ENCODE results near the gene FBXO5.
"Not testable (repeated sequence)": the region's sequence is repeated elsewhere in the genome, so short reads cannot be mapped to it uniquely, and the experiment has no call there.

Gene FBXO5, protein sequence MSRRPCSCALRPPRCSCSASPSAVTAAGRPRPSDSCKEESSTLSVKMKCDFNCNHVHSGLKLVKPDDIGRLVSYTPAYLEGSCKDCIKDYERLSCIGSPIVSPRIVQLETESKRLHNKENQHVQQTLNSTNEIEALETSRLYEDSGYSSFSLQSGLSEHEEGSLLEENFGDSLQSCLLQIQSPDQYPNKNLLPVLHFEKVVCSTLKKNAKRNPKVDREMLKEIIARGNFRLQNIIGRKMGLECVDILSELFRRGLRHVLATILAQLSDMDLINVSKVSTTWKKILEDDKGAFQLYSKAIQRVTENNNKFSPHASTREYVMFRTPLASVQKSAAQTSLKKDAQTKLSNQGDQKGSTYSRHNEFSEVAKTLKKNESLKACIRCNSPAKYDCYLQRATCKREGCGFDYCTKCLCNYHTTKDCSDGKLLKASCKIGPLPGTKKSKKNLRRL

DNA sequence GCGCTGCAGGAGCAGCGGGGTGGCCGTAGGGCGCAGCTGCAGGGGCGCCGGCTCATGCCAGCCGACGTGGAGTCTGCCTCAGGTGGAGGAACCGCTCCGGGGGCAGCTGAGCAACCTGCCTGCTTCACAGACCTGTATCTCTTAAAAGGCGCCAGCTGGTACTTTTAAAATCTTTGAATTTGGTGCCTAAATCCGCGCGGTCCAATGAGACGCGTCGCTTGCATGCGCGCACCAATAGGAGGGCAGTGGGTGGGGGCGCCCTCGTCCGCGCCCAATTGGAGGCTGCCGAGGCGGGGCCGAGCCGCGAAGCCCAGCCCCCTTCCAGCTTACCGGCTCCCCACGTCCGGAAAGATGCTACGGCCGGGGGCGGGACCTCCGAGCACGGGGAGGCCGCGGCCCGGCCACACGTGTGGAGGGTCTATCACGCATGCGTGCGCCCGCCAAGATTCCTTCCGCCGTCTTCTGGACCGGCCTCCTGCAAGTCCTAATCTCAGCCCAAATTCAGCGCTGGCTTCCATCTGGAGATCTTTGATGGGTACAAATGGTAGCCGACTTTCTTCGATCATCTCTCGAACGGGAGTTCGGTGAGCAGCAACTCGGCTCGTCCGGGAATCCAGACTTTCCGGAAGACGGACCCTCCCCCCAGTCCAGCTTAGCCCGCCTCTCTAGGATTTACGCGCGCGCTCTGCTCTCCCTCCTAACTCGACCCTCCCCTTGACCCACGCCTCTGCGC is at the start of gene FBXO5:
Gene FBXO5, minus strand, starts transcription at position 138 of the 733 bp plus-strand sequence. Its CDS starts 82 bp downstream, at position 56.
- FAIRE-seq (peak; percentile 72), DNase-seq (ENCODE audit: insufficient read length, low spot score) (peak; percentile 83)

DNA sequence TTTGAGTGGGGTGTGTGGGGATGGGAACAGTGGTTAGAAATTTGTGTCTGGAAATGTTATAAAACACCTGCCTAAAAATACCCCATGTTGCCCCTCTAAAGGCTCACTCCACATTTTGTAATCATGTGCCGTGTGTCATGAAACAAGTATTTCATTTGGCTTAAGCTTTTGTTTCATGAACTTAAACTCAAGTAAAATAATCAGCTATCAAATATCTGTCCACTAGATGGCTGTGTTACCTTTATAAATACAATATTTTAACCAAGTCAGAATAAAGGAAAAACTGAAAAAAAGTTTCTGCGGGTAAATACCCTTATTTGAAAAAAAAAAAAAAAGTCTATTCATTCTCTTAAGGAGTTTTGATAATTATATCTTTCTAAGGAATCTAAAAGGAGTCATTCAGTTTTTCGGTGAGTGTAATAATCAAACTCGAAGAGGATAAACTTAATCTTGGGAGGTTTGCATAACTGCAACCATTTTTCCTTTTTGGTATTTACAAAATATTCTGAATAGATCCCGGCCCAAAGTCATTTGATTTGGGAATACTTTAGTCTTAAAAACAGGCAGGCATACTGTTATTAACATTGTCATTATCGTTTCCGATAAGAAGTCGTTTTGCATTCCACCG is 49.5 kb upstream of the FBXO5 start:
- DNase-seq (ENCODE audit: insufficient read length, low spot score) (peak; percentile 5), FAIRE-seq (no peak)

DNA sequence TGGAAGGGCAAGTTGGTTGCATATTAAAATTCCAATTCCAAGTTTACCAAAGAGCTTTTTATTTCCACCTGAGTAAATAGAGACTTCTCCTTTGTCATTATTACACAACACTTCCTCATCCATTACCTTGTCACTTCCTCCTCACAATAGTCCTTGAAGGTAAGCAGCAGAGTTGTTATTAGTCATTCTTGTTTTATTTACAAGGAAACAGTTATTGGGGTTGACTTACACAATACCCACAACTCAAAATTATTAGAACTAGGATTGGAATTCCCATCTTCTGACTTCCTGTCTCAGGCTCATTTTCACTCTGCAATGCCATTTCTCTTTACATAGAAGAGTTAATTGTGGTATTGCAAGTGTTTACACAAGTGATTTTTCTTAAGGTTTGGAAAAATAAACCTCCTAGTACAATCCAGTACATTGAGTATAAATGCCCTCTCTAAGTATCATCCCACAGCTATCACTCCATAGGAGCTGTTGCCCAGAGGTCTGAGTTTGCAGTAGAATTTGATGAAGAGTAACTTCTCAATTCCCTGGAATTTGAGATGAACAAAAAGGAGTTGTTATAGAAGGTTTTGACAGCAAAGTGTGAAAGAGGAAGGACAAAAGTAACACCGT is 48.6 kb upstream of the FBXO5 start:
- FAIRE-seq (no peak), DNase-seq (ENCODE audit: insufficient read length, low spot score) (no peak)

GRCh38 chr6:153028963-153029362 is 46.1 kb upstream of the FBXO5 start:
- DNase-seq (ENCODE audit: insufficient read length, low spot score) (no peak), FAIRE-seq (no peak)

GRCh38 chr6:153028286-153028685 is 45.4 kb upstream of the FBXO5 start:
- FAIRE-seq = no peak
- no peak for DNase-seq (ENCODE audit: insufficient read length, low spot score)

GRCh38 chr6:153027480-153027879 is 44.6 kb upstream of the FBXO5 start:
- no peak for DNase-seq (ENCODE audit: insufficient read length, low spot score)
- no peak for FAIRE-seq

GRCh38 chr6:153024709-153025017 is 41.8 kb upstream of the FBXO5 start:
- DNase-seq (ENCODE audit: insufficient read length, low spot score) (no peak), FAIRE-seq (no peak)

DNA sequence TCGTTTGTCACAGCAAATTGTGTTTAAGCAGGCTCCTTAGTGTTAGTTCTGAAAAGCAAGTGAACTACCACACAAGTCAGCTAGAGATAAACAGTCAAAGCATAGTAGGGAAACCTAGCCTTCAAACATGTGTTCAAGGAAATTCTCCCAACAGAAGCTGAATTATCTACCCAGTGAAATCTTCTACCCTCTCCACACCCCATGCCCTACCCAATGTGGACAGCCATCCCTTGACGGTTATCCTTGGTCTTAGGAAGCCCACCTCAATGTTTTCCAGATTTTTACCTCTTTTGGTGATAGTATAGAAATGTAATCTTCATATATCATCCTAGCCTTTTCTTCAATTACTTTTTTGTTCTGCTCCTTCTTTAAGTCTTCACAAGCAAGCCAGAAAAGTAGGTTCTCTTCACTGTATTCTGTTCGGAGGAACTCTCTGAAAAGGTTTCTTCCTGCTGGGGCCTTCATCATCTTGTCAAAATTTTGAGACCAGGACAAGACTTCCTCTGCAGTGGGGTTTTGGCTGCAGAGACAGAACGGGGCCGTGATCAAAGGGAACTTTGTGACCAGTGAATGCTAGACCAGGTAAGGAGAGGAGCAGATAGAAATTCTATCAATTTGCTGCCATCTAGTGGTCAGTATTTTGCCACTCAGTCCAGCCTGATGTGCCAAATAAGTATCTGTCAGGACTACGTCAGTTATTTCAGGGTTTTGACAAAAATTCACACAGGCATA is 41.3 kb upstream of the FBXO5 start:
- peak; percentile 30 for DNase-seq (ENCODE audit: insufficient read length, low spot score)
- FAIRE-seq = peak; percentile 77

DNA sequence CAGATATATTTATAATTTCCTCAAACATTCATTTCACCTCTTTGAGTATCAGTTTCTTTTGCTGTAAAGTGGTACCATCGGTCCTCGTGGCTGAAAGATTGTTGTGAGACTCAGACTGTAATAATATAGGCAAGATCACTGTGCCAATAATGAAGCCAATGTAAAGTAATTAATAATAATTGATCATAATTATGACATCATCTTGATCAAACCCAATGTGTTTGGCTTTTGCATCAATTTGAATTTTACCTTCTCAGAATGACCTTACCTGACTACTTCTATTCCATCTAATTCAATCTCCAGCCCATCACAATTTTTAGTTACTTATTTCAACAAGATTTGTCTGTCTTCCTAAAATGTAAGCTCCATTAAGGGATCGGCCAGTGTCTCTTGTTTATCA is 35.5 kb upstream of the FBXO5 start:
- DNase-seq (ENCODE audit: insufficient read length, low spot score) = no peak
- no peak for FAIRE-seq

DNA sequence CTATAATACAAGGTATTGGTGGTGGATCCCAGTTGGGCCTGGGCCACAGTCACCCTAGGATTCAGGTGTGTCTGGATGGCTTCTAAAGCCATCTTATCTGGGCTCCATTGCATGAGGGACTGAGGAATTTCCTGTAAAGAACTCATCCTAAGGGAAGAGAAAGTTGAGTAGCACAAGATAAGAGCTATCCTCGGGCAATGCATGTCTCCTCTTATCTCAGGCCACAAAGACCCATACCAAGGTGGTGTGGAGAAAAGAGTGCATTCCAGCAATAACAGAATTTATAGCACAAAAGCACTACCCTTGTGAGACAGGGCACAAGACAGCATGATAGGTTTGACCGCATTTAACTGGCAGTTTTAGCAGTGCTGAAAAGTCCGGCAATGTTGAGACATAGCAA is 34.0 kb upstream of the FBXO5 start:
- DNase-seq (ENCODE audit: insufficient read length, low spot score) (no peak), FAIRE-seq (no peak)

- DNase-seq (ENCODE audit: insufficient read length, low spot score) (no peak), FAIRE-seq (no peak)
Measured at GRCh38 chr6:153015094-153015640, 32.3 kb upstream of the FBXO5 start.

GRCh38 chr6:153013438-153013837 is 30.6 kb upstream of the FBXO5 start:
- no peak for FAIRE-seq
- DNase-seq (ENCODE audit: insufficient read length, low spot score) = no peak

GRCh38 chr6:153012856-153013255 is 30.0 kb upstream of the FBXO5 start:
- DNase-seq (ENCODE audit: insufficient read length, low spot score) (no peak), FAIRE-seq (no peak)

GRCh38 chr6:153003366-153003690 is 20.5 kb upstream of the FBXO5 start:
- no peak for FAIRE-seq
- DNase-seq (ENCODE audit: insufficient read length, low spot score) = no peak

DNA sequence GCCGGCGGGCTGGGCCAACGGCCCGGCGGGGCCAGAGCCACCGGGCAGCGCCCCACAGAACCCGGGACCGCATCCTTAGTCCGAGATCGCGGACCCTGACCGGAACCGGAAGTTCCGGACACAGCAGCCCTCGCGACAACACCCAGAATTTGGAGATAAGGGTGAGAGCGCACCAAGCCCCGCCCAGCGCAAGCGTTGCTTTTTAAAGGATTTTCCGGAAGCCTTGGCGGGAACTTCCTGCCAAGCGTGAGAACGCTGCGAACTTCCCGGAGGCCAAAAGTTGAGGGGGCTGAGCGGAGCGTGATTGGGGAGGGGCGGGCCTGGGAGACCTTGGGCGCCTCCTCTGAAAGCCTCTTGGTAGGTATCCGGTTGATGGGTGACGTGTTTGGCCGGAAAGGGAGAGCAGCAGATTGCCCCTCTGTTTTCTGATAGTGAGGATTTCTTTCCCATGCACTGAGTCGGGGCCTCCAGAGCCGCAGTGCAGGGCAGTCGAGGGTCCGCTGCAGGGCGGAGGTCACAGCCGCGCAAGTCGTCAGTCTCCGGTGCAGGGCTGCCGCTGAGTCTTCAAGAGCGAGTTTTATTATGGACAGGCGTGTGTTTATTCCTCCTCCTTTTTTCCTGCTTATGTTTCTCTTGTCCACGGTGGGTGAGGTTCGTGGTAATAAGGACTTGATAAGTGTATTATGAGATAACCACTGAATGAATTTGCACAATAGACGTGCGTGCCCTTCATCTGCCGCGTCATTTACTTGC is 19.9 kb upstream of the FBXO5 start, which contains the start of gene MTRF1L:
Gene MTRF1L, minus strand, starts transcription at position 97 of the 753 bp plus-strand sequence. Its CDS starts 24 bp downstream, at position 73.
- DNase-seq (ENCODE audit: insufficient read length, low spot score) = peak; percentile 77
- FAIRE-seq = peak; percentile 79

- DNase-seq (ENCODE audit: insufficient read length, low spot score) (no peak), FAIRE-seq (no peak)
Measured at GRCh38 chr6:153001767-153002612, 19.1 kb upstream of the FBXO5 start.

GRCh38 chr6:153000790-153001189 is 17.9 kb upstream of the FBXO5 start:
- DNase-seq (ENCODE audit: insufficient read length, low spot score); FAIRE-seq: not testable (repeated sequence)

DNA sequence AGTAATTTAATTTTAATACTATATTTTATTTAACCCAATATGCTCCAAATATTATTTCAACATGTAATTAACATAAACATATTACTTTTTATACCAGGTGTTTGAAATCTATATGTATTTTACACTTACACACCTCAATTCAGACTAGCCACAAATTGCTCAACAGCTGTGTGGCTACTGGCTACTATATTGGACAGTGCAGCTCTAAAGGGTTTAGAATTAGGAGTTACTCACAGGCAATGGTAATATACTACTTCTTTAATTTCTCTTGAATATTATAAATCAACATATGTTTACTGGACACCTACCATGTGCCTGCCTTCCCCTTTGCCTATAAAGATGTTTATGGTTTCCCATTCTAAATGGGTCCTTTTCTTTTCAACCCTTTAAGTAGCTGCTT is 17.4 kb upstream of the FBXO5 start:
- DNase-seq (ENCODE audit: insufficient read length, low spot score) = no peak
- FAIRE-seq = no peak

DNA sequence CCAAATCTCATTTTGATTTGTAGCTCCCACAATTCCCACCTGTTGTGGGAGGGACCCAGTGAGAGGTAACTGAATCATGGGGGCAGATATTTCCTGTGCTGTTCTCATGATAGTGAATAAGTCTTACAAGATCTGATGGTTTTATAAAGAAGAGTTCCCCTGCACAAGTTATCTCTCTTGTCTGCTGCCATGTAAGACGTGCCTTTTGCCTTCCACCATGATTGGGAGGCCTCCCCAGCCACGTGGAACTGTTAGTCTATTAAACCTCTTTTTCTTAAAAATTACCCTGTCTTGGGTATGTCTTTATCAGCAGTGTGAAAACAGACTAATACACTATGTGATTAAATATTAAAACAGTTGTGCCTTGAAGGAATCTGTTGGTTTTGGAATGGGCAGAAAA is 16.7 kb upstream of the FBXO5 start:
- FAIRE-seq; DNase-seq (ENCODE audit: insufficient read length, low spot score): not testable (repeated sequence)
